GM19193 (cell line): ENCODE measurements around the gene CIC.

ENCODE experiments used
- POLR2A ChIP-seq: IDR thresholded peaks from 4 replicates; pipeline ENCODE4 v1.6.1; 2011; ENCODE audit not compliant: insufficient read depth, insufficient read length; ENCODE audit errors: extremely low read depth

The CIC gene

DNA sequence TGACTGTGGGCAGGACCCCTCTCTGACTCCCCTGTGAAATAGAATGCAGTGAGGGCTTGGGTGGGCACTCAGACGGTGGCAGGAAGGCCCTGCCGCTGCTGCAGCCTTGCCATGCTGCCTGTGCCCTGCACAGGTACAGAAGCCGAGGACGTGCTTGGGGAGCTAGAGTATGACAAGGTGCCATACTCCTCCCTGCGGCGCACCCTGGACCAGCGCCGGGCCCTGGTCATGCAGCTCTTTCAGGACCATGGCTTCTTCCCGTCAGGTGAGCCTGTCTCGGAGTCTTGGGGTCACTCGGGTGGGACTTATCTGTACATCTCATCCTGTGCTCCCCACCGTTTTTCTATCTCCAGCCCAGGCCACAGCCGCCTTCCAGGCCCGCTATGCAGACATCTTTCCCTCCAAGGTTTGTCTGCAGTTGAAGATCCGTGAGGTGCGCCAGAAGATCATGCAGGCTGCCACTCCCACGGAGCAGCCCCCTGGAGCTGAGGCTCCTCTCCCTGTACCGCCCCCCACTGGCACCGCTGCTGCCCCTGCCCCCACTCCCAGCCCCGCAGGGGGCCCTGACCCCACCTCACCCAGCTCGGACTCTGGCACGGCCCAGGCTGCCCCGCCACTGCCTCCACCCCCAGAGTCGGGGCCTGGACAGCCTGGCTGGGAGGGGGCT lies 25.6 kb downstream of the CIC start:
- no peak for TF ChIP-seq POLR2A

DNA sequence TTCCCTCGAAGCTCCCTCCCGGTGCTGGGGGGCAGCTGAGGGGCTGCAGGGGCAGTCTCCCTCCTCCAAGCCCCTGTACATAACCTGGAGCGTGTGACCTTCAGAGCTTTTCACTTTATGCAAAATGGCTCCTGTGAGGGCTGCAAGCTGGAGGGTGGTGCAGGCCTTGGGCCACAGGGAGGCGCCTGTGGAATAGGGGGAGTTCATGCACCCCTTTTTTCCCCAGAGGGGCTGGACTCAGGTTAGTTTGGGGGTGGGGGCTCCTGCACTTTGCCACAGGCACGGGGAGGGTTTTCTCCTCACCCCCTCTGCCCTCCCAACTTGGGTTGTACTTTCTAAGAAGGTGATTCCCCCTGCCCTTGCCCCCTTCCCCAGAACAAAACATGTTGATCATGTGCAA lies 26.3 kb downstream of the CIC start:
- TF ChIP-seq POLR2A = no peak

DNA sequence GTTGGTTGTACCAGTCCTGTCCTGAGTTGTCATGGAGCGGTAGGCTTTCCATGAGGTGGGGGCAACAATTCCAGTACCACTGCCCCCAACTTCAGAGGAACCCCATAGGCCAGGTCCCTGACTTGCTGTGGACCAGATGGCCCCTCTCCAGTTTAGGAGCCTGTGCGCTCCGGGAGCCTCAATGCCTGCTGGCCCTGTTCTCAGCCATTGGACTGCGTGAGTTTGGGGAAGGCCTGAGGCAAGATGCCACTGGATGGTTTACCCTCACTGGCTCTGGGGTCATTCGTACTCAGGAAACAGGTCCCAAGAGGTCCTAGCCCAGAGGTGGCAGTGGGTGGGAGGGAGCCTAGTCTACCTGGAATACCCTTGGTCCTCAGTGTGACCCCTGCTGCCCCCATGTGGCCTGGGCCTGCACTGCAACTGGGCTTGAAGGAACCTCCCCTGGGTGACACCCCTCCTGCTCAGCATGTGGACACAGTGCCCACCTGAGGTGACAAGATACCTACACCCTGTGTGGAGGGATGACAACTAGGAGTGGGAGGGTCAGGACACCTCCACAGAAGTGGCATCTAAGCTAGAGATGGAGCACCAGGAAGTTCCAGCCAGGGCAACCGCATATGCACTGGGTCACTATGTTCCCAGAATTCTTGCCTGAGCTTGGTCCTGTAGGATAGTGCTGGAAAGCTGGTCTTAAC lies 26.9 kb downstream of the CIC start:
- TF ChIP-seq POLR2A = no peak

DNA sequence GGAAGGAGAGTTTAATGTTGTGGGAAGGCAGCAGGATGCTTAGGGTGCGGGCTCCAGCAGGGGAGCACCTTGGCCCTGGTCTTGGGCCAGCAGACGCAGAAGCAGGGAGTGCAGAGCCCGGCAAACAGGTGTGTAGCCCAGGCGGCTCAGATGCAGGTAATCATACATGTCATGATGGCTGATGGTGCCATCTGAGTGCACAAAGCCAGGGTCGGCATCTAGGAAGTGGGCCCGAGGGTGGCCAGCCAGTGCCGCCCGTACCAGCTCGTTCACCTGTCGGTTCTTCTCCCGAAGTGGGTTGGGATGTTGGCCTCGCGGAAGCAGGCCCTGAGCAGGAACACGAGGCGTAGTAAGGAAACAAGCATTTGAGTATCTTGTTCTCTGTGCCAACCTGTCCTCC lies 28.0 kb downstream of the CIC start:
- peak; percentile 22 for TF ChIP-seq POLR2A

DNA sequence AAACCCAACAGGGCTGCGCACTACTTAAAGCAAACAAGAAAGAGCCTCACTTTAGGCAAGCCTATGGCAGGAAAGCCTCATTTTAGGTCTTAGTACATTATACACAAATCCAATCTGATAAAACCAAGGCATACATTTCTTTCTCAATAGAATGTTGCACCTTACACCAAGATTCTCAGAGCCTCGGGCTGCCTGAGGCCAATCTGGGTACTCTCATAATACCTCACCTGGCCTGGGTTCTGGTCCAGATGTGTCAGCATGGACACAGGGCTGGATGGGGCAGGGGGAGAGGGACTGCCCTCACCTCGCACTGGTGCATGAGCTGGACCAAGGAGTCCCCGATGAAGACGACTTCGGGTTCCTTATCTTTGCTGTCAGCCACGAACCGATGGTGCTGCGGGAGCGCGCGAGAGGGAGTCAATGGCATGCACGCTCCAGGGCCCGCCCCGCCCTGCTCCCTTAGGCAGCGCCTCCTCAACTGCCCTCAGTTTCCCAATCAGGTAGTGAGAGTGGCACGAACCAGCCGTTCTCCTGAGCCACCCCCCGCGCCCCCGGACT lies 32.7 kb downstream of the CIC start, which contains the start of gene PRR19:
TSS of gene PRR19 (plus strand) at position 487 of the 558 bp plus-strand sequence. CDS start 7,453 bp downstream, outside the sequence.
- TF ChIP-seq POLR2A = no peak

DNA sequence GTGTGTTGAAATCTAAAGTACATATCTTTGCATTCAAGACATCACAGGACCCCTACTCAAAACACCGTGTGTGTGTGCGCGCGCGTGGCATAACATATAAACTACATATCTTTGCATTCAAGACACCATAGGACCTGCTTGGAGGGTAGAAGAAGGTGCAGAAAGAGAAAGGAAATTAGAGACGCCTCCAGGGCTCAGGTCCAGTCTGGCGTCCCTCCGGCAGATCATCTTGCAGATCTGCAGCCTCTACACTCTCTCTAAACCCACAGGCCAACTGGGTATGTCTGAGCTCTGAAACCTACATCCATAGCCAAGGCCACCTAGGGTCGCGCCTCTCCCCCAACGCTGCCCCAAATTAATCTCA lies 34.0 kb downstream of the CIC start:
- no peak for TF ChIP-seq POLR2A

DNA sequence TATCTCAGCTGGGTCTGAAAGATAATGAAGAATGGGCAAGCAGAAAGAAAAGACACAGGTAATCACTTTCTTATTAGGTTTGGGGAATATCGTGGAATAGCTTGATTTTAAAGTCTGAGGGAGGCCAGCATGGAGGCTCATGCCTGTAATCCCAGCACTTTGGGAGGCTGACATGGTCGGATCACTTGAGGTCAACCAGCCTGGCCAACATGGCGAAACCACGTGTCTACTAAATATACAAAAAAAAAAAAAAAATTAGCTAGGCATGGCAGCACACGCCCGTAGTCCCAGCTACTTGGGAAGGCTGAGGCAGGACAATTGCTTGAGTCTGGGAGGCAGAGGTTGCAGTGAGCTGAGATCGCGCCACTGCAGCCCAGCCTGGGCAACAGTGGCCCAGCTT lies 34.8 kb downstream of the CIC start:
- no peak for TF ChIP-seq POLR2A

DNA sequence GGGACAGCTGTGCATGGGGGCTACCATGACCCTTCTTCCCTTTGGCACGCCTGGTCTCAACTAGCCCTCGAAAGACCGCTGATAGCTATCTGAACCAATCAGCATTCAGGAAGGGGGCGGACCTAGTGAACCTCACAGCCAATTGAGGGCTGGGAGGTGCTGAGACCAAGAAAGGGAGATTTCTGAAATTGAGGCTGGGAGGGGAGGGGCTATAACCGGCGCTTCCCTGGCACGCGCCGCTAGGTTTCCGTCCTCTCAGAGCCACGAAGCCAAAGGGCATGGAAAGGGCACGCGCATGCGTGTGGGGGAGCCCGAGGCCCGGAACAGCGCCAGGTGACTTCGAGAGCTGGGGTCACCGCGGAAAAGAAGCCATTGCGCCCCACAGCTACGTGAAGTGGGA lies 37.6 kb downstream of the CIC start:
- TF ChIP-seq POLR2A = no peak

DNA sequence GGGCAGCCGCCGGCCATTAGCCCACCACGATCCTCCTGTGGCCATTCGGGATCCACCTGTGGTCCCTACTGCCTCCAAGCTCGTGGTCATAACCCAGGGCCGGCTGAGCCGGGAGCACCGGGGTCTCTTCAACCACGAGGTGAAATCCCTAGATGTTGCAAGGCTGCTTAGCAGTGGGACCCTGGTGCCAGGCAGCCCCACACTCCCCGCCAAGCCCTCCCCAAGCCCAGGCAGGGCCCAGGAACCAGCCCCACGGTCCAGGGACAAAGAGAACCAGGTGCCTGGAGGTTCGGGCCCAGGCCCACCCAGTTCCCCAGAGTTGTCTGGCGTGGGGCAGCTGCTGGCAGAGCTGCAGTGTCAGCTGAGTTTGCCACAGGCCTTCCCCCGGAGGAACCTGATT lies 40.6 kb downstream of the CIC start:
- TF ChIP-seq POLR2A = no peak

DNA sequence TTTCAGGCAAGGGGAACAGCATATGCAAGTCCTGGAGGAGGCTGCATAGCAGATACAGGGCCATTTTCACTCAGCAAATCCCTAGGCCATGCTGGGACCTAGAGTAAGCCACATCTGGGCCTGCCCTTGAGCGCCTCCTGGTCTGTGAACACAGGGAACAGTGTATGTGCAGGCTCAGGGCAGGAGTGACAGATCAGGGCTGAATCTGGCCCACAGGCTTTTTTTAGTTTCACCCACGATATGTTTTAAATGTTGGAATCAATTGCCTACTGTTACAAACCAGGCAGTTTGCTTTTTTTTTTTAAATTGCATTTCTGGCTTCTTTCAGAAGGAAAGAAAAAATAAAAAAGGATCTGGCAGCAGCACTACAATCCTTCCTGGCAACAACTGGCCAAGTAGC lies 42.6 kb downstream of the CIC start:
- TF ChIP-seq POLR2A = no peak

DNA sequence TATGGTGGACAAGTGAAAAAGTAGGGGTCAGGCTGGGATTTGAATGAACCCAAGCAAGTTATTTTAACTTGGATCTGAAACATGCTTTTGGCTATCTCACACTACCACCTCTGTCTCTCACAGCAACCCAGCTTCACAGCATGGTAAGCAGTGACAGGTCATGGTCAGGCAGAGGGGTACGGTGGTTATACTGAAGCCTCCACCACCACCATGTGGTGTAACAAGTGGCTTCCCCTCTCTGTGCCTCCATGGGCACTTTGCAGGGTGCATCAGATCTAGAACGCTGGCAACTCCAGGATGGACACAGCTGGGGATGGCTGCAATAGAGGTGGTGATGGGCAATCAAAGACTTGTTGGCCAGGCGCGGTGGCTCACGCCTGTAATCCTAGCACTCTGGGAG lies 43.3 kb downstream of the CIC start:
- TF ChIP-seq POLR2A = no peak

DNA sequence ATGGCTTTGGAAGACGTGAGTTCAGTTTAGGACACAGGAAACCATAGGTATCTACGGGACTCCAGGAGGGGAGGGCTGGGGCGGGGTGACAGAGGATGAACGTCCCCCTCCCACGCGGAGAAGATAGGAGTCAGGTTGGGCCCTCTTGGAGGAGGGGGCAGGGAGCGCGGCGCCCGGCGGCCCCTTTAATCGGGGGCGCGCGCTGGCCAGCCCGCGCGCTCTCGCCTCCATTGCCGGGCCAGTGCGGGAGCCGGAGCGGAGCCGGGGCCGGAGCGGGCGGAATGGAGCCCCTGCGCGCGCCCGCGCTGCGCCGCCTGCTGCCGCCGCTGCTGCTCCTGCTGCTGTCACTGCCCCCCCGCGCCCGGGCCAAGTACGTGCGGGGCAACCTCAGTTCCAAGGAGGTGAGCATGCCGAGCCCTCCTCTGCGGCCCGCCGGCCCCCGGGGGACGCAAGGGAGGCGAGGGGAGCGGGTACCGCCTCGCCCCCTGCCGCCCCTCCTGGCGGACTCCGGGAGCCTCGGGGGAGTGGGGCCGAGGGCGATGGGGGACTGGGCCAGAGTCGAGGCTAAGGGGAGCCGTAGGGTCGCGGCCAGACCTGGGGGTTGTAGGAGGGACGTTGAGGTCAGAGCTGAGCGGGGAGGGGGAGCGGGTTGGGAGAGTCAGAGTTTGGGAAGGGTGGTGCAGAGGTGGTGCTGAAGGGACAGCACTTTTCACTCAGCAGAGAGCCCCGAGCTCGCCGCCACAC lies 44.2 kb downstream of the CIC start, which contains the start of gene TMEM145:
TSS of gene TMEM145 (plus strand) at position 214 of the 744 bp plus-strand sequence. CDS start at position 282, 68 bp downstream.
- TF ChIP-seq POLR2A = no peak

DNA sequence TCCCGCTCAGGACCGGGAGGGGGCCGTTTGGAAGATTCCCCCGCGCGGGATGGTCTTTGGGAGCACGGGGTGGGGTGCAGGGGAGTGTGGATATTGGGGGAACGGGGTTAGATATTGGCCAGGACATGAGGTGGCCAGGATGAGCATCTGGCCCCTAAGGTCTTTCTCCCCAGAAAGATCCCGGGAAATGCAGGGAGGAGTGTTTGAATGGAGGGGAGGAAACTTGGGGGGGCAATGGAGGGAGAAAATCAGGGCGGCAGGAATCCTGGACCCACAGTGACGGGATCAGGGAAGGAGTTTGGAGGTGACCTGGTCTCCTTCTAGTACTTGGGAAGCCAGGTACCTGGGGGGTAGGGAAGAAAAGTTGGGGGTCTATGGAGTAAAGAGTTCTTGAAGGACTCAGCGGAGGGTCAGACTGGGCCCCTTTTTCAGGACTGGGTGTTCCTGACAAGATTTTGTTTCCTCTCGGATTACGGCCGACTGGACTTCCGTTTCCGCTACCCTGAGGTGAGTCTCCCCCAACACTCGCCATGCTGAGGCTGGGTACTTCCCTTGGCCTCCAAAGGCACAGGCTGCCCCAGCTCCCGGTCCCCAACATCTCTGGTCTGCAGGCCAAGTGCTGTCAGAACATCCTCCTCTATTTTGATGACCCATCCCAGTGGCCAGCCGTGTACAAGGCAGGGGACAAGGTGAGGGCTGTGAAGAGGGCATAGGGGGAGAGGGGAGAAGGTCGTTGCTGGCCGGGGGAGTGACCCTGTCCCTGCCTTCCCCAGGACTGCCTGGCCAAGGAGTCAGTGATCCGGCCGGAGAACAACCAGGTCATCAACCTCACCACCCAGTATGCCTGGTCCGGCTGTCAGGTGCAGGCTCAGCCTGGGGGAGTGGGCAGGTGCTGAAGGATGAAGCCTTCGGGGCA lies 45.0 kb downstream of the CIC start:
- TF ChIP-seq POLR2A = no peak

DNA sequence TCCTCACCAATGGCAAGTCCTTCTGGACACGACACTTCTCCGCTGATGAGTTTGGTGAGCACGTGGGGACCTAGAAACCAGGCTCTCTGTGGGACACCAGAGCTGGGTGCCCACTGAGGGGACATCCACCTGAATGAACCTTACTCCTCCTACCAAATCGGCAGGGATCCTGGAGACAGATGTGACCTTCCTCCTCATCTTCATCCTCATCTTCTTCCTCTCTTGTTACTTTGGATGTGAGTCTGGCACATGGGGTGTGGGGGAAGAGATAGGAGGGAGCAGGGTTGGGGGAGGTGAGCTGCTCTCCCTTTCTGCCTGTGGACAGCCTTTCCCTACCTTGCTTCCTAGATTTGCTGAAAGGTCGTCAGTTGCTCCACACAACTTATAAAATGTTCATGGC lies 46.0 kb downstream of the CIC start:
- TF ChIP-seq POLR2A = no peak
